Measurements from ENCODE around the gene BARHL2. TPM values are rescaled to one million over a fixed set of nuclear protein-coding genes. Genes with fewer than 3 reads are reported as not detected.

BARHL2 gene
- polyA plus RNA-seq, 4 donors = not detected

- Histone ChIP-seq H3K4me3 (ENCODE audit: low read depth in 1 of 3, low read length in 3 of 3) (no peak overlapping the region), H3K27me3 (ENCODE audit: control insufficient read depth in 3 of 3, insufficient read depth in 3 of 3, low read length in 3 of 3) (peaks cover 3 to 94% (median 73%) of the 10 kb centered on the region in 3 donors), H3K27ac (ENCODE audit: low read depth in 1 of 3, low read length in 2 of 3) (no peak overlapping the region), H3K36me3 (ENCODE audit: control insufficient read depth in 3 of 3, insufficient read depth in 2 of 3, low read depth in 1 of 3, low read length in 3 of 3) (no peaks in the 10 kb centered on the region), H3K4me1 (ENCODE audit: control insufficient read depth in 3 of 3, insufficient read depth in 2 of 3, low read depth in 1 of 3, low read length in 2 of 3) (peaks cover 3 to 22% (median 8%) of the 10 kb centered on the region in 3 donors), H3K9me3 (ENCODE audit: control insufficient read depth in 2 of 2, insufficient read depth in 1 of 2, low read depth in 1 of 2, low read length in 1 of 2) (peaks cover 0 to 9% of the 10 kb centered on the region in 2 donors)
- peak; percentile 48 to 68 for DNase-seq
- 6 to 7% (median 7%) methylated on average over 15 of the region's 15 CpGs for WGBS, 3 donors
- no peak for FAIRE-seq
Observed at GRCh38 chr1:90721210-90722194, 4.4 kb upstream of the BARHL2 start.

DNA sequence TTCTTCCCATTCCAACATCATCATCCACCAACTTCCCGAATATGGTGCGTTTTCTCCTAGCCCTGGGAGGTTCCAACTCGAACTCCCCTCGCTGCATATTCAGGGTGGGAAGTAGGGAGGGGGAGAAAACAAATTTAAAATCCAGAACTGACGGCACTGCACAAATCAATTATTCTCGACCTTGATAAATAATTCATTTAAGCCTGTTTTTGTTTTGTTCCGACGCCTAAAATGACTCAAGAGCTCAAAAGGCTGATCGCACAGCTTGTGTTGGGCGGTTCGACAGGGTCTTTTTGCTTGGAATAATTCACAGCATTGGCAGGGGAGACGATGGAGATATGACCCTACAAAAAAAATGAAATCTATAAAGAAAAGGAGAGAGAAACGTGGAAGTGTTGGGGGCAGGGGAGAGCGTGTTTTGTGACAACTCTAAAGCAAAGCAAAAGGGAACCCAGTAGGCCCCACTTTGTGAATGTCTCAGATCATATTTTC lies 3.1 kb upstream of the BARHL2 start:
- H3K27me3 ChIP-seq (ENCODE audit: control insufficient read depth in 3 of 3, insufficient read depth in 3 of 3, low read length in 3 of 3) = peaks cover 3 to 93% (median 69%) of the 10 kb centered on the region in 3 donors
- peaks cover 2 to 15% (median 3%) of the 10 kb centered on the region in 3 donors for H3K4me1 ChIP-seq (ENCODE audit: control insufficient read depth in 3 of 3, insufficient read depth in 2 of 3, low read depth in 1 of 3, low read length in 2 of 3)
- no peaks in the 10 kb centered on the region for H3K36me3 ChIP-seq (ENCODE audit: control insufficient read depth in 3 of 3, insufficient read depth in 2 of 3, low read depth in 1 of 3, low read length in 3 of 3)
- 11 to 15% (median 12%) methylated on average over 14 of the region's 14 CpGs for WGBS, 3 donors
- no peak for DNase-seq
- H3K9me3 ChIP-seq (ENCODE audit: control insufficient read depth in 2 of 2, insufficient read depth in 1 of 2, low read depth in 1 of 2, low read length in 1 of 2) = peaks cover 0 to 5% of the 10 kb centered on the region in 2 donors
- no peak overlapping the region for H3K4me3 ChIP-seq (ENCODE audit: low read depth in 1 of 3, low read length in 3 of 3)
- FAIRE-seq = no peak
- H3K27ac ChIP-seq (ENCODE audit: low read depth in 1 of 3, low read length in 2 of 3) = no peak overlapping the region

GRCh38 chr1:90719330-90720144 lies 2.4 kb upstream of the BARHL2 start:
- H3K36me3 ChIP-seq (ENCODE audit: control insufficient read depth in 3 of 3, insufficient read depth in 2 of 3, low read depth in 1 of 3, low read length in 3 of 3) = no peaks in the 10 kb centered on the region
- peaks cover 0 to 9% (median 3%) of the 10 kb centered on the region in 3 donors for H3K4me1 ChIP-seq (ENCODE audit: control insufficient read depth in 3 of 3, insufficient read depth in 2 of 3, low read depth in 1 of 3, low read length in 2 of 3)
- FAIRE-seq (no peak), DNase-seq (no peak)
- H3K27ac ChIP-seq (ENCODE audit: low read depth in 1 of 3, low read length in 2 of 3) = no peak overlapping the region
- WGBS, 3 donors = 7 to 17% (median 11%) methylated on average over 52 to 55 of the region's 55 CpGs
- H3K9me3 ChIP-seq (ENCODE audit: control insufficient read depth in 2 of 2, insufficient read depth in 1 of 2, low read depth in 1 of 2, low read length in 1 of 2) = peaks cover 0 to 5% of the 10 kb centered on the region in 2 donors
- H3K27me3 ChIP-seq (ENCODE audit: control insufficient read depth in 3 of 3, insufficient read depth in 3 of 3, low read length in 3 of 3) = peaks cover 0 to 90% (median 66%) of the 10 kb centered on the region in 3 donors
- no peak overlapping the region for H3K4me3 ChIP-seq (ENCODE audit: low read depth in 1 of 3, low read length in 3 of 3)

DNA sequence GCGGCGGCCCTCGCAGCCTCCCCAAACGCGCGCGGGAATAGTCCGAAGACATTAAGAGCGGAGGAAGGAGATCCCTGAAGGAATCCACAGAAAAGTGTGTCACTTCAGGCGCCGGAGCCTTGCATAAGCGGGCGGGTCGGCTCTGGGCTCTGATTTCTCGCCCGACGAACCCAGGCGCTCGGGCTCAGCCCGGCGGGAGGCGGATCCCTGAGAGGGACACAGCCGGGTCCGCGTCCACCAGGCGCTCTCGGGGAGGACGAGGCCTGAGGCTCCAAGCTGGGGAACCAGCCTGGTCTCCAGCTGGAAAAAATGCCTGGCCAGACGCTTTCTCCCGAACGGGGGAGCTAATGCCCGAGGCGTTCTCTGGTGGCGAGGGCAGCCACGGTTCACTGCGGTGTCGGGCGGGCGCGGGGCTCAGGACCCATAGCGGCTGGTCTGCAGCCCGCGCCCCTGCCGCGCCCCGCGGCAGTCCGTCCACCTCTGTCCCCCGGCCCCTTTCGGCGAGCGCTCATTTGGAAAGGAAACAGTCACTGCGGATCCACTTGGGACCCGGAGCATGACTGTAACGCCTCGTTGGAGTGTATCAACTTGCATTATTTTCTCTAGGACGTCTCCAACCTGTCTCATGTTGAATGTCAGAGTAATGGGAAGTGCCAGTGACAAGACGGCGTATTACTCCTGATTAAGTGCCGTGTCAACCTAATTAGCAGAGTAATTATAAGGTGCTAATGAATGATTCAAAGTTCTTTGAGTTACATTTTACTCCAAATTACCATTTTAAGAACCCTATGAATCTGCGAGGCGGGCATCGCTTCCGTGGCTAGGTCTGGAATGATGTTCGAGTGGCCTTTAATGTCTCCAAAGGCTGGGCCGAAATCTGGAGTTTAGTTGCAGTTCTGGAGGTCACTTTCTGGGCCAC lies 1.6 kb upstream of the BARHL2 start:
- H3K36me3 ChIP-seq (ENCODE audit: control insufficient read depth in 3 of 3, insufficient read depth in 2 of 3, low read depth in 1 of 3, low read length in 3 of 3) = no peaks in the 10 kb centered on the region
- H3K4me1 ChIP-seq (ENCODE audit: control insufficient read depth in 3 of 3, insufficient read depth in 2 of 3, low read depth in 1 of 3, low read length in 2 of 3) = peaks cover 0 to 8% (median 2%) of the 10 kb centered on the region in 3 donors
- FAIRE-seq = no peak
- H3K4me3 ChIP-seq (ENCODE audit: low read depth in 1 of 3, low read length in 3 of 3) = peak overlapping the region in 1 of 3 donors; percentile 21
- H3K27me3 ChIP-seq (ENCODE audit: control insufficient read depth in 3 of 3, insufficient read depth in 3 of 3, low read length in 3 of 3) = peaks cover 0 to 90% (median 67%) of the 10 kb centered on the region in 3 donors
- H3K27ac ChIP-seq (ENCODE audit: low read depth in 1 of 3, low read length in 2 of 3) = no peak overlapping the region
- WGBS, 3 donors = 3 to 10% (median 4%) methylated on average over 58 to 66 of the region's 66 CpGs
- peak in 1 of 2 donors; percentile 27 for DNase-seq
- peaks cover 0 to 3% of the 10 kb centered on the region in 2 donors for H3K9me3 ChIP-seq (ENCODE audit: control insufficient read depth in 2 of 2, insufficient read depth in 1 of 2, low read depth in 1 of 2, low read length in 1 of 2)

DNA sequence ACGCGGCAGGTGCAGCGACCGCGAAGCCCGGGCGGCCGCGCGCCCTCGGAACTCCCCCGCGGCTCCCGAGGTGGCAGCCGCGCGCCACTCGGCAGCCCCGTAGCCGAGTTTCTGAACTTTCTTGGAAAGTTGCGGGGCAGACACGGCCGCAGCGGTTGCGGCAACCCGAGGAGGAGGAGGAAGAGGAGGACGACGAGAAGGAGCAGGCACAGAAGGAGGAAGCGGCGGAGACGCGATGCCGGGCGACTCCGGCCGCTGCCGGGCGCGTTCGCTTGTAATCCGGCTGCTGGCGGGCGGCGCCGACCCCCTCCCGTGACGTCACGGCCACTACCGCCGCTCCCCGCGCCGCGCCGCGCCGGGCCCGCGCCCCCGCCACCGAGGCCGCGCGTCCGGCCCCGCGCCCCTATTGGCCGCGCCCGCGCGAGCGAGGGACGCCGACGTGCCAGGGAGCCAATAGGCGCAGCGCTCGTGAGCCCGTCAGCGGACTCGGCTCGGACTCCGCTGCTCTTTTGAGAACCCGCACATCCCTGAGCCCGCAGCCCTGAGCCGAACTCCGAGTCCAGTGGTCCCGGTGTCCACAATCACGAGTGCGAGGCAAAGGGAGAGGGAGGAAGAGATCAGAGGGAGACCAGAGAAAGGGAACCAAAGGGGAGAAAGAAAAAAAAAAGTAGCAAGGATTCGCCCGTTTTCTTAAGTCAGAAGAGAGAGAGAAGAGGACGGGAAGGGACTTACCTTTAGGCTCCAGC lies 736 bp upstream of the BARHL2 start:
- Histone ChIP-seq H3K27me3 (ENCODE audit: control insufficient read depth in 3 of 3, insufficient read depth in 3 of 3, low read length in 3 of 3) (peaks cover 0 to 90% (median 65%) of the 10 kb centered on the region in 3 donors), H3K9me3 (ENCODE audit: control insufficient read depth in 2 of 2, insufficient read depth in 1 of 2, low read depth in 1 of 2, low read length in 1 of 2) (peaks cover 0 to 3% of the 10 kb centered on the region in 2 donors), H3K4me3 (ENCODE audit: low read depth in 1 of 3, low read length in 3 of 3) (peak overlapping the region in 2 of 3 donors; percentile 21 to 36), H3K27ac (ENCODE audit: low read depth in 1 of 3, low read length in 2 of 3) (no peak overlapping the region), H3K4me1 (ENCODE audit: control insufficient read depth in 3 of 3, insufficient read depth in 2 of 3, low read depth in 1 of 3, low read length in 2 of 3) (peaks cover 0 to 5% (median 0%) of the 10 kb centered on the region in 3 donors), H3K36me3 (ENCODE audit: control insufficient read depth in 3 of 3, insufficient read depth in 2 of 3, low read depth in 1 of 3, low read length in 3 of 3) (no peaks in the 10 kb centered on the region)
- WGBS, 3 donors = 4 to 9% (median 5%) methylated on average over 70 to 94 of the region's 94 CpGs
- DNase-seq = peak in 1 of 2 donors; percentile 48
- FAIRE-seq = no peak

DNA sequence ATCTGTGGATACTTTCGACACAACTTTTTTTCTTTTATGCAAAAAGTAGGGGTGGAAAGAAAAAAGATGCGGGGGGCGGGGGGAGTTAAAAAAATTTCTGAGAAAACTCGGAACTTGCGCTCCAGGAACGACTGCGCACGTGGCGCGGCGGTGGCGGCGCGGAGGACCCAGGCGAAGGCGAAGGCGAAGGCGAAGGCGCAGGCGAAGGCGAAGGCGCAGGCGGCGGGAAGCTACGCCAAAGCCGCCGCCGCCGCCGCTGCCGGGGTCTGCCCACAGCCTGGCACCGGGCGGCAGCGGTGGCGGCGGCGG lies 208 bp upstream of the BARHL2 start:
- Histone ChIP-seq H3K27ac (ENCODE audit: low read depth in 1 of 3, low read length in 2 of 3) (no peak overlapping the region), H3K27me3 (ENCODE audit: control insufficient read depth in 3 of 3, insufficient read depth in 3 of 3, low read length in 3 of 3) (peaks cover 0 to 90% (median 68%) of the 10 kb centered on the region in 3 donors), H3K4me1 (ENCODE audit: control insufficient read depth in 3 of 3, insufficient read depth in 2 of 3, low read depth in 1 of 3, low read length in 2 of 3) (peaks cover 0 to 5% (median 0%) of the 10 kb centered on the region in 3 donors), H3K4me3 (ENCODE audit: low read depth in 1 of 3, low read length in 3 of 3) (peak overlapping the region in 1 of 3 donors; percentile 36), H3K36me3 (ENCODE audit: control insufficient read depth in 3 of 3, insufficient read depth in 2 of 3, low read depth in 1 of 3, low read length in 3 of 3) (no peaks in the 10 kb centered on the region), H3K9me3 (ENCODE audit: control insufficient read depth in 2 of 2, insufficient read depth in 1 of 2, low read depth in 1 of 2, low read length in 1 of 2) (peaks cover 0 to 3% of the 10 kb centered on the region in 2 donors)
- no peak for FAIRE-seq
- no peak for DNase-seq
- 8 to 29% (median 23%) methylated on average over 35 to 37 of the region's 37 CpGs for WGBS, 3 donors

GRCh38 chr1:90716243-90716551 lies 905 bp downstream of the BARHL2 start:
- no peak for FAIRE-seq
- peaks cover 0 to 89% (median 72%) of the 10 kb centered on the region in 3 donors for H3K27me3 ChIP-seq (ENCODE audit: control insufficient read depth in 3 of 3, insufficient read depth in 3 of 3, low read length in 3 of 3)

More at GRCh38 chr1:90716243-90716551, 905 bp downstream of the BARHL2 start:
- DNase-seq = no peak
- no peaks in the 10 kb centered on the region for H3K36me3 ChIP-seq (ENCODE audit: control insufficient read depth in 3 of 3, insufficient read depth in 2 of 3, low read depth in 1 of 3, low read length in 3 of 3)
- H3K9me3 ChIP-seq (ENCODE audit: control insufficient read depth in 2 of 2, insufficient read depth in 1 of 2, low read depth in 1 of 2, low read length in 1 of 2) = no peaks in the 10 kb centered on the region
- H3K4me1 ChIP-seq (ENCODE audit: control insufficient read depth in 3 of 3, insufficient read depth in 2 of 3, low read depth in 1 of 3, low read length in 2 of 3) = peaks cover 0 to 5% (median 0%) of the 10 kb centered on the region in 3 donors
- H3K27ac ChIP-seq (ENCODE audit: low read depth in 1 of 3, low read length in 2 of 3) = no peak overlapping the region
- 6 to 11% (median 10%) methylated on average over 15 of the region's 15 CpGs for WGBS, 3 donors
- H3K4me3 ChIP-seq (ENCODE audit: low read depth in 1 of 3, low read length in 3 of 3) = no peak overlapping the region
